ENCODE measurements around the gene KMT2D.

KMT2D gene, protein sequence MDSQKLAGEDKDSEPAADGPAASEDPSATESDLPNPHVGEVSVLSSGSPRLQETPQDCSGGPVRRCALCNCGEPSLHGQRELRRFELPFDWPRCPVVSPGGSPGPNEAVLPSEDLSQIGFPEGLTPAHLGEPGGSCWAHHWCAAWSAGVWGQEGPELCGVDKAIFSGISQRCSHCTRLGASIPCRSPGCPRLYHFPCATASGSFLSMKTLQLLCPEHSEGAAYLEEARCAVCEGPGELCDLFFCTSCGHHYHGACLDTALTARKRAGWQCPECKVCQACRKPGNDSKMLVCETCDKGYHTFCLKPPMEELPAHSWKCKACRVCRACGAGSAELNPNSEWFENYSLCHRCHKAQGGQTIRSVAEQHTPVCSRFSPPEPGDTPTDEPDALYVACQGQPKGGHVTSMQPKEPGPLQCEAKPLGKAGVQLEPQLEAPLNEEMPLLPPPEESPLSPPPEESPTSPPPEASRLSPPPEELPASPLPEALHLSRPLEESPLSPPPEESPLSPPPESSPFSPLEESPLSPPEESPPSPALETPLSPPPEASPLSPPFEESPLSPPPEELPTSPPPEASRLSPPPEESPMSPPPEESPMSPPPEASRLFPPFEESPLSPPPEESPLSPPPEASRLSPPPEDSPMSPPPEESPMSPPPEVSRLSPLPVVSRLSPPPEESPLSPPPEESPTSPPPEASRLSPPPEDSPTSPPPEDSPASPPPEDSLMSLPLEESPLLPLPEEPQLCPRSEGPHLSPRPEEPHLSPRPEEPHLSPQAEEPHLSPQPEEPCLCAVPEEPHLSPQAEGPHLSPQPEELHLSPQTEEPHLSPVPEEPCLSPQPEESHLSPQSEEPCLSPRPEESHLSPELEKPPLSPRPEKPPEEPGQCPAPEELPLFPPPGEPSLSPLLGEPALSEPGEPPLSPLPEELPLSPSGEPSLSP (N-terminal part only)

DNA sequence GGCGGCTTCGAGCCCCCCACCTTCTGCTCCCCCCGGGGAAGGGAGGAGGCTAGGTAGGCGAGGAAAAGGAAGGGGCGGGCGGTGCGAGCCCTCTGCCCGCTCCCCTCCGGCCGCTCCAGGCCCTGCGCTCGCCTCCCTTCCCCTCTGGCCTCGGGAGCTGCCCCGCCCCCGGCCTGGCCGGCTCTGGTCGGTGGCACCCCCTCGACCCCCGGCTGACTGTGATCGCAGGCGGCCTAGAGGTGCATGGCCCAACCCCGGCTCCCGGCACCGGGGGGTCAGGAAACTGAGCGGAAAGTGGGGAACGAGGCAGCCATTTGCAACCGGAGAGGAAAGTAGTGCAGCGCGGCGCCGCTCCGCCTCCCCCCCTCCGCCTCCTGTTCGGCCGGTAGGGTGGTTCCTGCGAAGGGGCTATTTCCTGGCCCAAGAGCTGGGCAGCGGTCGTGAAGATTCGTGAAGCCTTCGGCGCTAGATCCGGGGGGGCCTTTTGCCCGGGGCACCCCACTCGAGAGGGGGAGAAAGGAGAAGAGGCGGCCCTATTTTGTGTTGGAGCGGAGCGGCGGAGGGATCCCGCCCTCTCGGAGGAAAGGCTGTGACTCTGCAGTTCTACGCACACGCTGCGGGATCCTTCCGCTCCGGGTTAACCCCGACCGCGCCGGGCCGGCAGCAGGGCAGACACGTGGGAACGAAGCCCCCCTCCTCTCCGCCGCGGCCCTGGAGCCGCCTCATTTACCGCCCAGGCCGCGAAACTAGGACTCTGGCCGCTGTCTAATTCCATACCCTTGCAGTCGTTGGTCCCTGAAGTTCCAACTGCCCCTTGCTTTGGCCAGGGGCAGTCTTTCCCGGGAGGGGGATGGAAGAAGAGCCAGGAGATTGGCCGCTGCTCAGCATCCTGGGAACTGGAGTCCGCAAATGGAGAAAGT lies at the start of gene KMT2D:
Gene KMT2D (minus strand): TSS at position 558 of the 920 bp plus-strand sequence. CDS start 5,470 bp downstream, outside the sequence.
- peak; percentile 66 for DNase-seq

DNA sequence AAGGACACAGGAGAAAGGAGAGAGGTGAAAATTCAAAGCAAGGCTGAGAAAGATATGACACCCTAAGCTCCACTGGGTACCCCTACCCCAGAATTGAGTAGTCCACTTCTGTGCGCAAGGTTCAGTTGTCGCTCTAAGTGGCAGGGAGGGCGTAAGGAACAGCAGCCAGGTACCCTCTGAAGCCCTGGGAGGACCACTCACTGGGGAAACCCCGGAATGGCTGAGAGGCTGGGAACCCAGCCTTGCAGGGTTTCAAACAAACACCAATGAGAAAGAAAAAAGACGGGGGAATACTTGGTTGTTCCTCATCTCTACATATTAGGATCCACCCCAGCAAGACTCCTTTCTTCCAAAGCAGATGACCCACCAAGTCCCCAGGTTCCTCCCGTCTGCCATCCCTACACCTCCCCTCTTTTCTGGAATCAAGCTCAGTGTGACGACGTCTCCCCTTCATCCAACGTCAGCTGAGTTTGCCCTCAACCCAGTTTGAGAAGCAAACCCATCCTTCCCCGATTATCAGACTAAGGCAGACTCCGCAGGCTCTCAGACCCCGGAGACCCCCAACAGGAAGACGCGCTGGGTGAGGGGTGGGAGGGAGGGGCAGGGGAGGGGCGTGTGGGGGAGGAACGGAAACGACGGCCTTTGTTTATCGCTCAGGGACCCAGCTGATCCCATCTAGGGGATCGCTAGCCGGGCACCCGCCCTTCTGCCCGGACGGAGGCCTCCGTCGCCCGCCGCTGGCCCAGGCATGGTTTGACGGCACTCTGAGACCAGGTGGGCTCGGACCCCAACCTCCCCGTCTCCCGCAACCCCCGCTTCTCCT lies 49.3 kb upstream of the KMT2D start:
- DNase-seq, result no peak

DNA sequence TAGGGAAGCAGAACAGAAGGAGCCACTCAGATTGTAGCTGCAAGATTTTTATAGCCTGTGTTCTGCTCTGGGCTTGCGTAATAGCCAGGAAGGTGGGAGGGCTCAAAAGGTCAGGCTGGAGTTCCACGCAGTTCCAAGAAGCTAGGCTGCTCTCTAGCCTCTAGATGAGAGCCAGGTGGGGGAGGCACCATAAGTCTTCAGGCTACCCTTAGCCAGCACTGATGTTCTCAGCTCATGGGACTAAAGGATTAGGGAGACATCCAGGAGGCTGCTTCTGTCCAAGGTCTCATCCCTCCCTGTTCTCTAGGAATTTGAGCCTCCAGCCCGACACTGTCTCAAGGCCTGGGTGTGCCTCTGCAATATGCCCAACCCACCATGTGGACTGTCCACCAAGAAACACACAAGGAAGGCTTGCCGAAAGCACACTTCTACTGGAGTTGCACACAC lies 48.4 kb upstream of the KMT2D start:
- DNase-seq, result no peak

DNA sequence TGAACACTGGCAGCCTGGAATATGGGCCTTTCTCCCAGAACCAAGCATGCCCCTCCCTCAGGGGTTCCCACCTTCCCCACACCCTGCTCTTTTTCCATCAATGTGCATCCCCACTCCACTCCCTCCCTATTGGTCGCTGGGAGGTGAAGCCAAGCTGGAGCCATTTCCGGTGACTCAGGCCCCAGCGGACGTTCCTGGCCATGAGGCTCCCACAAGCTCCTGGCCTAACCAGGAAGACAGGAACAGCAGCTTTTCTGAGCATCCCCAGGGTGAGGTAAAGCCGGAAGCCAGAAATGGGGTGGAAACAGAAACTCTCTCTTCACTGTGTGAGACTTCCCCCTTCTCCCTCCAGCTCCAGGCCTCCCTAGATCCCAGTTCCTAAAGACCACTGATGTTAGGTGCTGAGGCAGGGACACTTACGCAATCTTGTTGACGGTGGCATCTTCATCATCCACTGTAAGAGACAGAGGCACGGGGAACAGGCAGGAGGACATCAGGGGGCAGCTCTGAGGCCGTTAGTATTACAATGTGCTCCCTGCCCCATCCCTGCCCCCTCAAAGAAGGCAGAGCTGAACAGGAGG lies 45.0 kb upstream of the KMT2D start:
- DNase-seq, result no peak

DNA sequence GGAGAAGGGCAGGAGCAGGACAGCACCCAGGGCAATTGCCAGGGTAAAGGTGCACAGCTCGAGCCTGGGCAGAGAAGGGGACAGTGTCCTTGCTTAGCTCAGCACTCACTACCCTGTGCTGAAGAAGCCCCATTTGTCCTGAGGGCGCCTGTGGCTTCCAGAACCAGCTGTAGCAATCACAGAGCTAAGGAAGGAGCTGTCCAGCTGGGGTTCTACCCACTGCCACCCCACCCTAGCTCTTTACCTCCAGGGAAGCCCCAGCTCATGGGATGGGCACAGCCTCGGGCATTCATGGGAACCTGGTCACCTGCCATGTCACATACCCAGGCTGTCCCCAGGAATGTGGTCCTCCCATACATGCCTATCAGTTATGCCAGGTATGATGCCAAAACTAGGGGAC lies 44.2 kb upstream of the KMT2D start:
- no peak for DNase-seq

DNA sequence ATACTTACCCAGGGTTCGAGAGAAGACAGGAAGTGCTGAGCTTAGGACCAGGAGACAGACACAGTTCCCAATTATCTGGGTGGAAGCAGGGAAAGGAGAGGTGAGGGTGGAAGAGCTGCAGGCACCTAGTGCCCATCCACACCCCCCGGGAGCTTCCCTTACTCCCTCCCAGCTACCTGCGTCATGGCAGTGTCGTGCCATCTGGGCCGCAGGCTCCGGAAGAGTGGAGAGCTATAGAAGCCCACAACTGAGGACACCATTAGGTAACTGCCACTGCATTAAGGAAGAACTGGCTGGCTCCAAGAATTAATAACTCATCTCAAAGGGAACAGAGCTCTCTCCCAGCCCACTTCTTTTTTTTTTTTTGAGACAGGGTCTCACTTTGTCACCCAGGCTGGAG lies 39.8 kb upstream of the KMT2D start:
- DNase-seq, result no peak

DNA sequence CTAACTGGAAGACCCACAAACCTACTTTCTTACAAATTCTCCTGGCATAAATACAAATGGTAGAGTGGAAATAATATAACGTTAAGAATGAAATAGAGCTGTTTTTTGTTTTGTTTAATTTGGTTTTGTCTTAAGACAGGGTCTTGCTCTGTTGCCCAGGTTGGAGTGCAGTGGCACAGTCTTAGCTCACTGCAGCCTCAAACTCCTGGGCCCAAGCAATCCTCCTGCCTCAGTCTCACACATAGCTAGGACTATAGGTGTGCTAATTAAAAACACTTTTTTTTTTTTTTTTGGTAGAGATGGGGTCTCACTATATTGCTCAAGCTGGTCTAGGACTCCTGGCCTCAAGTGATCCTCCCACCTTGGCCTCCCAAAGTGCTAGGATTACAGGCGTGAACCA lies 38.1 kb upstream of the KMT2D start:
- no peak for DNase-seq

DNA sequence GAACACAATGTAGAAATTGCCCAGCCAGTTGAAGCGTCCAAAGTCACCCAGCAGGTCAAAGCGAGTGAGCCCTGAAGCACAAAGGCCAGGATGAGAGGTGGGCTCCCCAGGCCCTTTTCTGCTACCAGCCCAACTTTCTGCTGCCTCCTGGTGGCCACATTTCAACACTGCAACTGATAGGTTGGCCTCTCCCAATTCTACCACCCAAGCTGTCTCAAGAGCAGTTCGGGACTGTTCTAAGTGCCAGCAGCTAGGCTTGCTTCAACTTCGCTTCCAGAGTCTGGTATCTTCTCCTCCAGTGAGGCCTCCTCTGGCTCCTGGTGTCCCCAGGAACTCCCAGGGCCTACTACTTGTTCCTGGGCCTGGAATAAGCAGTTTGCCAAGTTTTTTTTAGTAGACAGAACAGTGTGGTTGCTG lies 37.4 kb upstream of the KMT2D start:
- DNase-seq, result no peak

DNA sequence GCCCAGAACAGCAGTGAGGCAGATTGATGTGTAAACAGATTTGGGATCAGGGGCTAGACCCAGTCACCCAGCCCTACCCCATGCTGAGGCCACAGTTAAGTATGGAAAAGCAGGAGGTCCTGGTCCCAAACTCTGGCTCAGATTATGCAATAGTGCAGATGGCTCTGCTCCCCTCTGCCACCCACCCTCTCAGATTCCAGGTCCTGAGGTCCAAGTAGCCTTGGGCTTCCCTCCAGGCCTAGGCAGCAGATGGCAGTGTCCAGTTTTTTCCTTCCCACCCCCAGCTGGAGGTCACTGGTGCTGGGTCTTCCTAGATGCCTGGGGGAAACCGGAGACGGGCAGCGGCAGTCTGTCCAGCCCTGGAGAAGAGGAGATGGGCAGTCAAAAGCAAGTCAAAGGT lies 36.8 kb upstream of the KMT2D start:
- DNase-seq, result no peak

DNA sequence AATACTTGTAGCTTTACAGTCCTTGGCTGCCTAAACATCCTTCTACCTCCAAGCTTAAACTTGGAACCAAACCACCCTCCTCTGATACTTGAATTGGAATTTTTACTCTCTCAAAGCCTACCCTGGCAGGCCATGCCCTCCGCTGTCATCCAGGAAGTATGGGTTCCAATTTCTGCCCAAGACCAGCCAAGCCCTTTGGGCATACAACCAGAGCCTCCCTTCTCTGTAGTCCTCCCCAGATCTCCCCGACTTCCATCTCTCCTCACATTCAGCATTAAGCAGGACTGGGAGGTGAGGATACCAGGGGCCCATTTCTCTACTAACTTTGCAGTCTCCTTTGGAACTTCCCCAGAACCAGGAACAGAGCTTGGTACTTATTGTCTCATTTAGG lies 34.4 kb upstream of the KMT2D start:
- no peak for DNase-seq

DNA sequence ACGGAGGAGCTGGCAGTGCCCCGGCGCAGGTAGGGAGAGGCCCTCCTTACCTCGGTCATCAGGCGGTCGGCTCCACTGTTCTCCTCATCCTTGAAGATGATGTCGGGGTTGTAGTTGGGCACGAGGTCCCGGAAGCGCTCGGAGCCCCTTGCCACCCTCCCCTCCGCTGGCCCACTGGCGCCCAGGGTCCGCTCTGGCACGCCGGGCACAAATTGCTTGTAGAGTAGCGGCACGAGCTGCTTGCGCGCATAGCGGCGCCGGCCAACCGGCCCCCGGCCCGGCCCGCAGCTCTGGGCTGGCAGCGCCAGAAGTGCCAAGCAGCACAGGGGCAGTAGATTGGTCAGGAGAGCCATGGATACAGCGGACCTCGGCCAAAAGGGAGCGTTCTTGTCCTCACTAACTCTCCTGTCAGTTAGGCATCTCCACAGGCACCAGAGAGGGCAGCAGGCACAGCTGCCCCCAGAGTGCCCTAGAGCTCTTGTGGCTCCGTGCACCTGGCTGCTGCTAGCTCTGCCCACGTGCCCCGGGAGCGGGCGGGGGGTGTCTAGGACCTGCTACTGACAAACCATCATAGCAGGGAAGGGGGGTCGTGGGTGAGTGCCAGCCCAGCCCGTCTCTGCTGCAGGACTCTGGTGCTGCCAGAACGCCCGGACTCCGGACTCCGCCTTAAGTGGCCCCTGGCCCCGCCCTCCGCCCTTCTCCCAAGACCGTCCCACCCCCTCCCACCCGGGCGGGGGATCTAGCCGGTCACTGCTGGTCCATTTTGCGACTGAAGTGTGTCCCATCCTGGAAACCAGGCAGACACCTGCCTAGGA lies 33.8 kb upstream of the KMT2D start, which contains the start of gene DHH:
Gene DHH (minus strand): TSS at position 642 of the 815 bp plus-strand sequence. CDS start 289 bp downstream, at position 353.
- no peak for DNase-seq

DNA sequence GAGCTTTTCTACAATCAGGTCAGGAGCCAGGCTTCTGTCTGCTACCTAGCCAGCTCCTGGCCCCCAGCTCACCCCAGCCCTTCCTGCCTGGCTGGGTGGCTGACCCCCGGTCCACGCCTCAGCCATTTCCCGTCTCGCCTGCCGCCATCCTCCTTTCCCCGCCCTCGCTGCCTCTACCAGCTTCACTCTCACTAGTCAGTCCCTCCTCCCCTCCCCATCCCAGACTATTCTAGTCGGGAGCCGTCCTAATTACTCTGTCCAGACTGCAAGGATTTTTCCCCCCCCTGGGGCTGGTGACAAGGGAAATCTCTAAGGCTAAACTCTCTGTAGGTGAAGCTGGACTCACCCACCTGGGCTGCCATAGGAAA lies 33.2 kb upstream of the KMT2D start:
- no peak for DNase-seq

DNA sequence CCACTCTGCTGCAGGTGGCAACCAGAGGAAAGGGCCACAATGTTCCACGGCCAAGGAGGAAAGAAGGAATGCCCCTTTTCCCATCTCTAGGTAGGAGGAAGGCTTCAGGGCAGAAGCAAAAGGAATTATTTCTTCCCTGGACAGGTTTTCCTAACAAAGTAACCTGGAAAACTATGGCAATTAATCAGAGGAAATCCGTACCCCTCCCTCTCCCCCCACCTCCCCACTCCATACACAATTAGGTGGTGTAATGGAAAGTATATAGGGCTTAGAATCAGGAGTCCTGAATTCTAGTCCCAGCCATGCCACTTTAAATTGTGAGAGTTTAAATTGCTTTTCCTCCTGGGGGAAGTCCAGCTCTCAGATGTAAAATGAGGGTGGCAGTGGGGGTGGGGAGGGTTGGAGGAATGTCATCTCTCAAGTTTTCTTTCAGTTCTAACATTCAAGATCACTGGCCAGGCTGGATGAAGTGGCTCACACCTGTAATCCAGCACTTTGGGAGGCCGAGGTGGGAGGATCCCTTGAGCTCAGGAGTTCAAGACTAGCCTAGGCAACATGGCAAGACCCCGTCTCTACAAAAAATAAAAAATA lies 32.3 kb upstream of the KMT2D start:
- no peak for DNase-seq

DNA sequence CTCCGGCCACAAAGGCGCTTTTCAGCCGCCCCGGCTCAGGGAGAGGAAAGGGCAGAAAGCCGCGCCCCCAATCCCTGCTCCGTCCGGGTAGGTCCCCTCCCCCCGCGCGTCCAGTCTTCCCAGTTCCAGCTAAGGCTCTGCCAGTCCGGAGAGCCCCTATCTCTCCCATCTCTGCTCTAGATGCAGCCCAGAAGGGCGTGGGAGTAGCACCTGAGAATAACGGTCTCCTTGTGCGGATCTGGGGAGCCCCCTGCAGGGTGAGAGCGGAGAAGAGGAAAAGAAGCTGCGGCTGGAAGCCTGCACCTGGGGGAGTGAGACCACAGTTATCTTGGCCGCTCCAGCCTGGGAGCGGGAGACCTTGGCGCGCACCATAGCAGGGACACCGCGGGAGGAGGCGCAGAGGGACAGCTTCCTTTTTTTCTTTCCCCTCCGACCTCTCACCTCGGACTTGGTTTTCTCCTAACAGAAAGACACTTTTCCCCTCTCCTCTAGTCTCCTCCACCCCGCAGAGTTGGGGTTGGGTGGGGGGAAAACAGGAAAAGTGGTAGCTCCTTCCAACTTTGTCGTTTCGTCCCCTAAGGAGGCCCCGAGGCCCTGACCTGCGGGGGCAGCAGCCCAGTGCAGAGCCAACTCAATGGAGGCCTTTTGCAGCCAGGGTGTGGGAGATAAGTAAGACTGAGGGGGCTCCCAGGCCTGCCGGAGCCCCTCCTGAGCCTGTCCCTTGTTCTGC lies 31.7 kb upstream of the KMT2D start:
- no peak for DNase-seq

DNA sequence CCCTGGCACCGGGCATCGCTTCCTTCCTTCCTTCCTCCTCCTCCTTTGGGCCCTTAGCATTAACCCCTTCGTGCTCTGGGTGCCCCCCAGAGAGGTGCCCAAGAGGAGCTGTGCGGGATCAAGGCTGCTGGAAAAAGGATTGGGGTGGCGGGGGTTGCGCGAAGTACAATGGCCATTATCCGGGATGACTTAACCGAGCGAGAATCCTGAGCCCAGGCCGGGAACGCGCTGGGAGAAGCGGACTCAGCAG lies 31.2 kb upstream of the KMT2D start:
- DNase-seq, result no peak

DNA sequence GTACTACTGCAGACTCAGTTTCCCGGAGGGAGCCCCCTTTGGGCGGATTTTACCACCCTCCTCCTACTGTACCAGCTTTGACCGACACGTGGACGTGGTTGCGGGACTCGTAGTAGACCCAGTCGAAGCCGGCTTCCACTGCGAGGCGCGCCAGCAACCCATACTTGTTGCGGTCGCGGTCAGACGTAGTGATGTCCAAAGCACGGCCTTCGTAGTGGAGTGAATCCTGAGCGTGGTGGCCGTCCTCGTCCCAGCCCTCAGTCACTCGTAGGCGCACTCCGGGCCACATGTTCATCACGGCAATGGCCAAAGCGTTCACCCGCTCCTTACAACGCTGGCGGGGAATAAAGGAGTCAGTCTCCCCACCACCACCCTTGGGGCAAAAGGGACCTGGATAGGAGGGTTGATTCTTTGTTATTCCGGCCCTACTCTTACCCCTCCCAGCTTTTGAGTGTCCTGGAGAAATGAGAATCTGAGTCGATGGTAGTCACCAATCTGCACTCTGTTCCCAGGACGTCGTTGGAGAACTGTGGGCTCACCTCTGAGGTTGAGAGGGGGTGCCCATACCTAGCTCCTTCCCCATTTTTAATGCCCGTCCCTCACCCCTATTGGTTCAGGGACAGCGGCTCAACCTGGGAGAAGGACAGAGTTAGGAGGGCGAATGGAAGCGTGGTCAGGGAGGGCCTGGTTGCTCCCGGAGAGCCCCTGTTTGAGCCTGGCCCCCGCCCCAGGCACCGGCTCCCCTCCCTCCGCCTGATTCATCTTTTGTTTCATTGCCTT lies 30.7 kb upstream of the KMT2D start:
- DNase-seq, result no peak

DNA sequence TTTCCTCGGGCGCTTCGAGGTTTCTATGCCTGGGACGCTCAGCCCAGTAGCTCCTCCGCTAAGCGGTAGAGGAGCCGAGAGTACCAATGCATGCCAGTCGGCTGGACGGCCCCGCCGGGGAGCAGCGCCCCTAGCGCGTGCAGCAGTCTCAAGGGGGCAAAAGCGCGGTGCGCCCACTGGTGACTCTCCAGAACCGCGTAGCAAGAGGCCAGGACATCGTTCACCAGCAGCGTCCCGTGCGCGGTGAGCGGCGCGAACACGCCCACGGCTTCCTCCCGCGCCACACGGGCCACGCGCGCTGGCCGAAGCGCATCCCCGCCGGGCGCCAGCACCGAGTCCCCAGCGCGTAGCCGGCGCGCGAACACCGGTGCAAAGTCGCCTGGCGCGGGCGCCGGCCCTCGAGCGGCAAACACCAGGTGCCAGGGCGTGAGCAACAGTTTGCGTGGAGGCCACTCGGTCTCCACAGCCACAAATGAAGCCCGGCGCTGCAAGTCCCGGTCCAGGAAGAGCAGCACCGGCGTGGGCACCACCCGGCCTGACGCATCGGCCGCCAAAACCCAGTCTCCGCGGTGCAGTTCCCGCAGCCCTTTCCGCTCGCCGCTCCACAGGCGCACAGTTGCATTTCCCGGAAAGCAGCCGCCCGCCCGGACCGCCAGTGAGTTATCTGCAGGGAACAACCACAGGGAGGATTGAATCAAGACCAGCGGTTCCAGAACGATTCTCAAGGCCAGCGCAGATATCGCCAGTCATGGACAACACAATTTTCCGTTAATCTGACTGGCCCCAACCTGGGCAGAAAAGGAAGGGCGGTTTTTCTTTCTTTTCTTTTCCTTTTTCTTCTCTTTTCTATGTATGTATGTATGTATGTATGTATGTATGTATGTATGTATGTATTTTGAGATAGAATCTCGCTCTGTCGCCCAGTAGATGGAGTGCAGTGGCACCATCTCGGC lies 29.5 kb upstream of the KMT2D start:
- no peak for DNase-seq

DNA sequence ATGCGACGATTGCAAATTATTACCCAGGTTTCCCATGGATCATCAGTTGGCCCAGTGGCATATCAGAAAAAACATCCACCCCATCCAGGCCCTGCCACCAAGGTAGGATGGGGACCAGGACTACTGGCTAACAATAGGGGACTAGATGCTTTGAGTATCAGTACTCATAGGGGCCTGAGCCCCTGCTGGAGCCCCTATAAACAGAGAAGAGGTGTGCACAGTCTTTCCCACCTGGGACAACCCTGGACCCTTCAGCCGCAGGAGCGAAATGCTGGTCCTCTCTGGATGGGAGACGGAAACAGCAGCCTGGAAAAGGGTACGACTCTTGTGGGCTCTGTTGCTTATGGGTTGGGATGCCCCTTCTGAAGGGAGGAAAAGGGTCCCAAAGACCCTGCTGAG lies 28.3 kb upstream of the KMT2D start:
- no peak for DNase-seq
